Iris pigment epithelial cell (primary cell): Measurements from ENCODE around the gene VAT1L.
"Not testable (repeated sequence)": the region's sequence is repeated elsewhere in the genome, so short reads cannot be mapped to it uniquely, and the experiment has no call there.

Source experiments
- DNase-seq: peaks from one replicate; pipeline ENCODE4 v3.0.0-alpha.2; 2011; ENCODE audit warnings: low read depth

Gene VAT1L

GRCh38 chr16:77955127-77955526 is 166.8 kb downstream of the VAT1L start:
- DNase-seq: no peak

GRCh38 chr16:77956231-77956630 is 167.9 kb downstream of the VAT1L start:
- DNase-seq: no peak

DNA sequence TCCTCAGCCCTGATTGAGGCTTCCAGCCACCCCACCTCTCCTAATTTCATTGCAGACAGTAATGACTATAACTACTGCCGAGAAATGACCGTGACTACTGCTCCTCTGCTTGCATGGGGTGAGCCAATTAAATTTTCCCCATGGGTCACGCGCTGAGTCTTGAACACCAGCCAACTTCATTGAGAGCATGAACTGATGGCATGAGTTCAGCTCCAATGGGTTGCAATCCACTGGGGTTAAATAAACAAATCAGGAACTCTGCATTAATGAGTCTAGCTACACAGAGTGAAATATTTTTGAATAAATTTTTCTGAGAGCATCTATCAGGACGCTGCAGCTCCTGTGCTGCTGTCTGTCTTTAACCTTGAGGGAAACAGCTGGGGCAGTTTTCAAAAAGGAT is 172.4 kb downstream of the VAT1L start:
- DNase-seq: no peak

- peak; percentile 17 for DNase-seq
These were observed 173.4 kb downstream of the VAT1L start for GRCh38 chr16:77961814-77962213.

- DNase-seq: no peak
These were observed 174.3 kb downstream of the VAT1L start for GRCh38 chr16:77962689-77963088.

GRCh38 chr16:77963185-77964044 is 175.1 kb downstream of the VAT1L start:
- no peak for DNase-seq

DNA sequence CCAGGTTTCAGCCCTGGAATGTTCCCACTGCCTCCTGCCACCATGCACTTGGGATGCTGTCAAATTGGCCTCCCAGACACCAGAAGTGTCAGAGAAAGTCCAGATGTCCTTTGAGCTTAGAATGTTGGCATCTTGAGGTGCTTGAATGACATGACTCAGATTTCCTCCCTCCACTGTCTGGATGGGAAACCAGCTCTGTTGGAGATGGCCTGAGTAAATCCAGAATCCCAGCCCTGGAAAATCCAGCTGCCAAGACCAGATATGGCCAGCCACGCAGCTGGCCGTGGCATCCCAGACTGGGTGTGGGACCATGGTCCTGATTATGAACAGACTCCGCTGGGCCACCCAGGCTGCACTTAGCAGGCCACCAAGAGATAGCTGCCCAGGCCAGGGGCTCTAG is 177.0 kb downstream of the VAT1L start:
- DNase-seq: no peak

- DNase-seq: no peak
These were observed 178.9 kb downstream of the VAT1L start for GRCh38 chr16:77967054-77967904.

- no peak for DNase-seq
These were observed 181.5 kb downstream of the VAT1L start for GRCh38 chr16:77969861-77970260.

GRCh38 chr16:77970371-77970770 is 182.0 kb downstream of the VAT1L start:
- DNase-seq: no peak

- DNase-seq: peak; percentile 79
These were observed 183.1 kb downstream of the VAT1L start for GRCh38 chr16:77971306-77972061.

- no peak for DNase-seq
These were observed 183.7 kb downstream of the VAT1L start for GRCh38 chr16:77972062-77972392.

- DNase-seq: peak; percentile 14
These were observed 186.5 kb downstream of the VAT1L start for GRCh38 chr16:77974883-77975282.

- DNase-seq: no peak
These were observed 187.6 kb downstream of the VAT1L start for GRCh38 chr16:77975942-77976341.

GRCh38 chr16:77977339-77977738 is 189.0 kb downstream of the VAT1L start:
- no peak for DNase-seq

GRCh38 chr16:77985111-77985510 is 196.7 kb downstream of the VAT1L start:
- DNase-seq: no peak

GRCh38 chr16:77986011-77986740 is 197.8 kb downstream of the VAT1L start:
- no peak for DNase-seq

- DNase-seq: no peak
These were observed 199.4 kb downstream of the VAT1L start for GRCh38 chr16:77987810-77988209.

- no peak for DNase-seq
These were observed 201.5 kb downstream of the VAT1L start for GRCh38 chr16:77989846-77990245.

DNA sequence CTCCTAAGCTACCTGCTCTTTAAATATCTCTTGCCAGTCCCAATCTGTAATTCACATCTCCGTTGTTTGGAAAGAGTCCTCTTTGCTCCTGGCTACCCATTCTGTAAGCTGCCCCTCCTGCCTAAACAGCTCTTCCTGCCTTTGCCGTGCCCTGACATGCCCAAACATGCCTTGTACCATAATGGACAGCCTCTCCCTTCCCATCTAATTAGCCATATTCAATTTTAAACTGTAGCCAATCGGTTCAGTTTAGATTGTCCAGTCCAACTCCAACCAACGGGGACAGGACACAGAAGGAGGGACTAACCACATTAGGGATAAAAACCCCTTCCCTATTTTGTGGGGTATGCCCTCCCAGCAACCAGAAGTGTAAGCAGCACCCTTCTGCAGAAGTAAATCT is 203.3 kb downstream of the VAT1L start:
- DNase-seq: no peak

DNA sequence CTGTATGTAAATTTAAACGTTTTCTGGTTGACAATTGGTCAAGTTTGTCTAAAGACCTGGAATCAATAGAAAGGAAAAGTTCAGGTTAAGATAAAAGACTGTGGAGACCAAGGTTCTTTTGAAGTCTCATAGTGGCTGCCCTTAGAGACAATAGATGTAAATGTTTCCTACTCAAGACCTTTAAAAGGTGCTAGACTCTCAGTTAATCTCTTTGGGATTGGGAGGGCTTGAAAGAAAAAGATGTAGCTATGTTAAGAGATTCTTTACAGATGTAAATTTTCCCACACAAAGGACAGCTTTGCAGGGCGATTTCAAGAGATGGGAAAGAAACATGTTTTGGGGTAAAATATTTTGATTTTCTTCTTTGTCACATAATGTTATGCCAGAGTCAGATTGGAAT is 204.0 kb downstream of the VAT1L start:
- DNase-seq: not testable (repeated sequence)
